SK-MEL-5 (cell line): ENCODE data around the gene POU2F2. TPM values are rescaled to one million over a fixed set of nuclear protein-coding genes. Genes with fewer than 3 reads are reported as not detected.

ENCODE experiments used
- DNase-seq: peaks from one replicate; pipeline ENCODE4 v3.0.0-alpha.2; 2016; ENCODE audit warnings: low read depth, low spot score
- in situ Hi-C: cut with HindIII; loops from 2 replicates; pipeline ENCODE4 v1.10.0; 2016; ENCODE audit warnings: low sequenced_read_pairs, high pct_unique_total_duplicates, low pct_unique_long_range_greater_than_20kb
- total RNA-seq: library from RNA; depleted of rRNA; stranded (reverse); fragments of >200 nt; shearing (Covaris generic); gene quantifications from 2 replicates; pipeline ENCODE4 v1.2.3, GENCODE V29; 2014

The POU2F2 gene
- total RNA-seq, 1 experiment from 2014 or later, result not detected

- in situ Hi-C loops, result no loop called here
- peak; percentile 37 for DNase-seq
Measured at GRCh38 chr19:42092350-42092749, 39.9 kb downstream of the POU2F2 start.

GRCh38 chr19:42091742-42092141 is 40.5 kb downstream of the POU2F2 start:
- in situ Hi-C loops, result no loop called here

GRCh38 chr19:42091300-42091699 is 40.9 kb downstream of the POU2F2 start:
- in situ Hi-C loops, result no loop called here
- no peak for DNase-seq

More at GRCh38 chr19:42091742-42092141, 40.5 kb downstream of the POU2F2 start:
- DNase-seq, result peak; percentile 10

GRCh38 chr19:42090672-42091071 is 41.6 kb downstream of the POU2F2 start:
- no peak for DNase-seq
- in situ Hi-C loops, result no loop called here

GRCh38 chr19:42089772-42090171 is 42.5 kb downstream of the POU2F2 start:
- in situ Hi-C loops, result no loop called here
- no peak for DNase-seq

GRCh38 chr19:42089191-42089750 is 43.0 kb downstream of the POU2F2 start:
- in situ Hi-C loops, result no loop called here
- DNase-seq, result no peak

GRCh38 chr19:42088471-42089190 is 43.6 kb downstream of the POU2F2 start:
- no peak for DNase-seq

GRCh38 chr19:42086770-42087550 is 45.3 kb downstream of the POU2F2 start:
- in situ Hi-C loops, result no loop called here
- DNase-seq, result no peak

More at GRCh38 chr19:42088471-42089190, 43.6 kb downstream of the POU2F2 start:
- in situ Hi-C loops, result no loop called here

- no peak for DNase-seq
- in situ Hi-C loops, result no loop called here
Measured at GRCh38 chr19:42086188-42086736, 46.0 kb downstream of the POU2F2 start.

- DNase-seq, result no peak
- in situ Hi-C loops, result no loop called here
Measured at GRCh38 chr19:42083537-42083936, 48.7 kb downstream of the POU2F2 start.

- in situ Hi-C loops, result no loop called here
- peak; percentile 67 for DNase-seq
Measured at GRCh38 chr19:42081584-42082203, 50.6 kb downstream of the POU2F2 start.

- DNase-seq, result no peak
- in situ Hi-C loops, result no loop called here
Measured at GRCh38 chr19:42080764-42081375, 51.4 kb downstream of the POU2F2 start.

- DNase-seq, result no peak
- in situ Hi-C loops, result no loop called here
Measured at GRCh38 chr19:42079886-42080763, 52.1 kb downstream of the POU2F2 start.

- no peak for DNase-seq
- in situ Hi-C loops, result no loop called here
Measured at GRCh38 chr19:42079276-42079669, 53.0 kb downstream of the POU2F2 start.

GRCh38 chr19:42078538-42079275 is 53.5 kb downstream of the POU2F2 start:
- no peak for DNase-seq
- in situ Hi-C loops, result no loop called here

GRCh38 chr19:42078058-42078457 is 54.2 kb downstream of the POU2F2 start:
- no peak for DNase-seq
- in situ Hi-C loops, result no loop called here
